Uterus (tissue), 2 donors: Measurements from ENCODE around the gene TFB1M.

ENCODE experiments used
- POLR2A ChIP-seq, 2 donors: fragments of 450-650 bp; IDR thresholded peaks; one replicate each; pipeline ENCODE4 v1.6.1; 2016; ENCODE audit warnings: antibody characterized with exemption in 2 of 2, mild to moderate bottlenecking in 1 of 2, moderate library complexity in 1 of 2
- TF ChIP-seq, protein P1 (sequence below), 4 experiments: fragments of 200-600 bp in 2 of 4; fragments of 450-650 bp in 2 of 4; sonication (generic) in 2 of 4; IDR thresholded peaks; one replicate each; pipeline ENCODE4 v1.5.1; 2016 to 2019; ENCODE audit warnings: antibody characterized with exemption in 4 of 4, mild to moderate bottlenecking in 2 of 4, moderate library complexity in 1 of 4

DNA sequence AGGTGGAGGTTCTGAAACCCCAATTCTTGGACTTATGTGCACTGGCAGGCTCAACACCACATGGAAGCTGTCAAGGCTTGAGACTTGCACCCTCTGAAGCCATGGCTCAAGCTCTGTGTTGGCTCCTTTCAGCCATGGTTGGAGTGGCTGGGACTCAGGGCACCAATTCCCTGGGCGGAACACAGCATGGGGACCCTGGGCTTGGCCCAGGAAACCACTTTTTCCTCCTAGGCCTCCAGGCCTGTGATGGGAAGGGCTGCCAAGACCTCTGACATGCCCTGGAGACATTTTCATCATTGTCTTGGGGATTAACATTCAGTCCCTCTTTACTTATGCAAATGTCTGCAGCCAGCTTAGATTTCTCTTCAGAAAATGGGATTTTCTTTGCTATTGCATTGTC is 76.7 kb downstream of the TFB1M start:
- TF ChIP-seq POLR2A (IDR thresholded peaks at IDR 0.05) = no peak
- TF ChIP-seq, protein P1, sequence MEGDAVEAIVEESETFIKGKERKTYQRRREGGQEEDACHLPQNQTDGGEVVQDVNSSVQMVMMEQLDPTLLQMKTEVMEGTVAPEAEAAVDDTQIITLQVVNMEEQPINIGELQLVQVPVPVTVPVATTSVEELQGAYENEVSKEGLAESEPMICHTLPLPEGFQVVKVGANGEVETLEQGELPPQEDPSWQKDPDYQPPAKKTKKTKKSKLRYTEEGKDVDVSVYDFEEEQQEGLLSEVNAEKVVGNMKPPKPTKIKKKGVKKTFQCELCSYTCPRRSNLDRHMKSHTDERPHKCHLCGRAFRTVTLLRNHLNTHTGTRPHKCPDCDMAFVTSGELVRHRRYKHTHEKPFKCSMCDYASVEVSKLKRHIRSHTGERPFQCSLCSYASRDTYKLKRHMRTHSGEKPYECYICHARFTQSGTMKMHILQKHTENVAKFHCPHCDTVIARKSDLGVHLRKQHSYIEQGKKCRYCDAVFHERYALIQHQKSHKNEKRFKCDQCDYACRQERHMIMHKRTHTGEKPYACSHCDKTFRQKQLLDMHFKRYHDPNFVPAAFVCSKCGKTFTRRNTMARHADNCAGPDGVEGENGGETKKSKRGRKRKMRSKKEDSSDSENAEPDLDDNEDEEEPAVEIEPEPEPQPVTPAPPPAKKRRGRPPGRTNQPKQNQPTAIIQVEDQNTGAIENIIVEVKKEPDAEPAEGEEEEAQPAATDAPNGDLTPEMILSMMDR (IDR thresholded peaks at IDR 0.05) = no peak
